Body of pancreas (tissue), 4 donors: ENCODE data around the gene PDK4.

Source experiments
- CTCF ChIP-seq, 7 experiments: fragments of 450-650 bp in 4 of 7; fragments of 200-600 bp in 3 of 7; sonication (generic) in 3 of 7; IDR thresholded peaks; one replicate each; pipeline ENCODE4 v1.5.1; 2016 to 2019; ENCODE audit warnings: antibody characterized with exemption in 7 of 7
- POLR2A ChIP-seq, 3 donors: fragments of 450-650 bp; IDR thresholded peaks; one replicate each; pipeline ENCODE4 v1.6.1; 2016; ENCODE audit warnings: antibody characterized with exemption in 3 of 3, mild to moderate bottlenecking in 2 of 3

- TF ChIP-seq CTCF (IDR thresholded peaks at IDR 0.05), result no peak
- TF ChIP-seq POLR2A (IDR thresholded peaks at IDR 0.05), result no peak
Observed at GRCh38 chr7:95546647-95547046, 49.7 kb downstream of the PDK4 start.
